Limb (tissue), 2 donors: ENCODE data around the gene PTPRE.
A peak's percentile ranks its signal among the peaks of the same experiment; 100 is the strongest.

Experiments
- DNase-seq, 2 donors: peaks; one replicate each; pipeline ENCODE4 v3.0.0-alpha.2; 2016; ENCODE audit errors: extremely low spot score in 2 of 2

Gene PTPRE

GRCh38 chr10:128043259-128044045 is 136.5 kb downstream of the PTPRE start:
- DNase-seq: no peak

GRCh38 chr10:128044186-128044585 is 137.3 kb downstream of the PTPRE start:
- no peak for DNase-seq

DNA sequence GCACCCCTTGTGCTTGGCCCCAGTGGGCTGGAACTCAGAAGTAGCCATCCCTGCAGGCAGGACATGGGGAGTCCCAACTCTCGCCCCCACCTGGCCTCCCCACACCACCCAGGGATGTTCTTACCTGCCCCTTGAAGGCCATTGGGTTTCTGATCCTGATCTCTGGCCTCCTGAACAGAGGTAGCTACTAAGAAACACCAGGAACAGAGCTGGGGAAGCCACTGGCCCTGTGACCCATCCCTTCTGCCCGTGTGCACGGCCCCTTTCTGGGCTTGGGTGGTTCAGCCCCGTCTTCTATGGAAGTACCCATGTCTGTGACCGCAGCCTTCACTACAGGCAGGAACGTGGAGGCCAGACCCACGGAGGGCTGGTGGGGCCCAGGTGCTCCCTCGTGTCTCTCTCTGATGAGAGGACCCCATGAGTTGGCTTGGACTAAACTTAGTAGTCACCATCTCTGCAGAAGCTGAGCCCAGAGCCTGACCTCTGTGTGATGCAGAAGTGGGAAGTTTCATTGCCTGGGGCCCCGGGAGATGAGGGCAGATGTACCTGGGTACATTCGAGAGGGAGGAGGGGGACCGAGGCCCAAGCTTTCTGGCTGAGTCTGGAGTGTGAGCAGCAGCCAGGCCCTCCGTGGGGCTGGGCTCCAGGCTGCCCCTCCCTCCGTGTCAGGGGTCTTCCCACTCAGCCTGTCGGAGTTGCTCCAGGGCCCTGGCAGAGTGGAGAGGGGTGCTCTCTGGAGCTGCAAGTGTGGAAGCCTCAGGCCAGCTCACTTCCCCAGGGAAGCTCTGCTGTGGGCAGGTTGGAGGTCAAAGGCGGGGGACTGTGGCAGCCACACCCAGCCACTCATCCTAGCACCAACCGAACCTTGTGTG is 138.3 kb downstream of the PTPRE start:
- no peak for DNase-seq

DNA sequence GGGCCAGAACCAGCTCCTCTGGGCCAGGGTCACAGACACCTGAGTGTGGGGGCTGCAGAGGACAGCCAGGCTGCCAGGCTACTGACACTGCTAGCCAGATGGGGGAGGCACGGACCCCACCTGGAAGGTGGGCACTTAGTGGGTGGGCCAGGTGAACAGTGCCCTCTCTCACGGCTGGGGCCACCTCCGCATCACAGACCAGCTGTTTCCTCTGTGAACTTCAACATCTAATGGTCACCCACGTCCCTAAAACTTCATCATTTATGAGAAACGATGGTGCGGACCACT is 138.9 kb downstream of the PTPRE start:
- DNase-seq: no peak

GRCh38 chr10:128046156-128046952 is 139.5 kb downstream of the PTPRE start:
- no peak for DNase-seq

DNA sequence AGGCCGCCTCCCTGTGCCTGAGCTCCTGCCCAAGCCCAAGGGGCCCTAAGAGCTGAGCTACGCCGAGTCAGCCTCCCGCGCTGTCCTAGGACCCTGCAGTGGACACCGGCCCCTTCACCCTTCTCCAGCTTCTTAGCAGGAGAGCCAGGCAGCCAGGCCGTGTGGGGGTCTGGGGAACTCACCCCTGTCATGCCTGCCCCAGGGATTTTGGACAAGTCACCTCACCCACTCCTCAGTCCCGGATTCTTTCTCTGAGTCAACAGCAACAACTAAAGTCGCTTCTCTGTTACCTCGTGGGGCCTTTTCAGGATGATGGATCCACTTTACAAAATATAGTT is 140.0 kb downstream of the PTPRE start:
- DNase-seq: no peak

DNA sequence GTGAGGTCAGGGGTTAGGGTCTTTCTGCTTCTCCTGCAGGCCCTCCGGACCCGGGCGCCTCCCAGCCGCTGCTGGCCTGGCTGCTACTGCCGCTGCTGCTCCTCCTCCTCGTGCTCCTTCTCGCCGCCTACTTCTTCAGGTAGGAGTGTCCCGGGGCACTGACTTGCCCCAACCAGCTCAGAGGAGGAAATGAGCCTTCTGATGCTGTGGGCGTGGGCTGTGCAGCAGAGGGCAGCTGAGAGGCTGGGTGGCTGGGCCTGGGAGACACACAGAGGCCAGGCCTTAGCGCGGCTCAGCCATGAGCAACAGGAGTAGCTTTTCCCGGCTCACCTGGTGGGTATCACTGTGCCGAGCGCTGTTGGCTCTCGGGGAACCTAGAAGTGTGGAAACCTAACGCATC is 140.4 kb downstream of the PTPRE start:
- peak in 1 of 2 donors; percentile 62 for DNase-seq

DNA sequence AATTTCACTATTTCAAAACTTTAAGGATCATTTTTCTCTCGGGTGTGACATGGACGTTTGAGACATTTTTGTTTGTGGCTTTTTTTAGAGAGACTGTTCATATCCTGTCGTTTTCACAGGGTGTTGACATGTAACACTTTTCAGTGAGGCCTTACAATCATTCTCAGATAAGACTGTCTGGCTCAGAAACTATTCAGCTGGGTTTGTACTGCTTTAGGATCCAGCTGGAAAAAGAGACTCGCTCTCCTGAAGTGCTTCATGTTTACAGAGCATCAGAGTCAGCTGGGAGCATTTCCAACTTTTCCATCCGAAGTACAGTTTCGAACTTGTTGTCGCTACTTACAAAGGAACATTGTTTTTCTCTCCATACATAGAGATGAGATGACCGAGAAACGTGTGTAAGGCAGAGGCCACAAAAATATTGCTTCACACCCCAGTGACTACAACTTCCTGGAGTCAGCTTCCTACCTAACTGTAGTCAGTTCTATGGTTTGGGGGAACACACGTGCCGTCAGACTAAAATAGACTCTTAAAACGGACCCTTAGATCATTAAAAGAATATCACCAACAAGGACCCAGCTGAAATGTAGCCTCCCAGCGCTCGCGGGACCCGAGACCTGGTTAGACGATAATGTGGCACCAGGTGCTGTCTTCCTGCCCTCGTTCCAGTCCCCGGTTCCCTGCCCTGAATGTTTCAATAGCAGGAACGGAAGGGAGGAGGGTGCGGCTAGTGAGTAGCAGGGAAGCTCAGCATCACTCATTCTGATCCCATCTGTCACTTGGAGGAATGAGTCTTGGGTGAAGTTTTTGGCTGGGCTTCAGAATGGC is 141.3 kb downstream of the PTPRE start:
- peak in 1 of 2 donors; percentile 30 for DNase-seq

DNA sequence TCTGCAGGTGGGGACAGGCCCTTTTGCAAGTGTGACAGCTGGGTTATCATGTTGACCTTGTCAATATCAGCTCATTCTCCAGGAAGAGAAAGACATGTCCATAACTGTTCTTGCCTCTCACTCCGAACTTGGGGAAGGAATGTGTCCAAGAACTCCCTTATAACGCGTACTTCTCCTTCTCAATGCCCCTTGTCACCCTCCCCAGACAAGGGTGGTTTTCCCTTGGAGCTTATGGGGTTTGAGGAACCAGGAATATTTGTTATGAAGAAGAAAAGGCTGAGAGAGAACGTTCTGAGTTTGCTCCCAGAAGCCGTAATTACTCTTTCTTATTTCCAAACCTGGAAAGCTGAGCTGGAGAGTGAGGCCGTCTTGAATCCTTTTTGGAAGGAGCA is 141.9 kb downstream of the PTPRE start:
- DNase-seq: no peak

GRCh38 chr10:128049226-128050120 is 142.6 kb downstream of the PTPRE start:
- DNase-seq: no peak

DNA sequence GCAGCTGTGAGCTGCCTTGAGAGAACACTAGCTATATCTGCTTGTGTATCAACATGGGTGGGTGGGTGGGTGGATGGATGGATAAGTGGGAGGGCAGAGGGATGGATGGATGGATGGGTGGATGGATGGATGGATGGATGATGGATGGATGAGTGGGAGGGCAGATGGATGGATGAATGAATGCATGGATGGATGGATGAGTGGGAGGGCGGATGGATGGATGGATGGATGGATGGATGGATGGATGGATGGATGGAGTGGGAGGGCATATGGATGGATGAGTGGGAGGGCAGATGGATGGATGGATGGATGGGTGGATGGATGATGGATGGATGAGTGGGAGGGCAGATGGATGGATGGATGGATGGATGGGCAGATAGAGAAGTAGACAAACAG is 143.2 kb downstream of the PTPRE start:
- DNase-seq: no peak

GRCh38 chr10:128050936-128051335 is 144.0 kb downstream of the PTPRE start:
- no peak for DNase-seq

DNA sequence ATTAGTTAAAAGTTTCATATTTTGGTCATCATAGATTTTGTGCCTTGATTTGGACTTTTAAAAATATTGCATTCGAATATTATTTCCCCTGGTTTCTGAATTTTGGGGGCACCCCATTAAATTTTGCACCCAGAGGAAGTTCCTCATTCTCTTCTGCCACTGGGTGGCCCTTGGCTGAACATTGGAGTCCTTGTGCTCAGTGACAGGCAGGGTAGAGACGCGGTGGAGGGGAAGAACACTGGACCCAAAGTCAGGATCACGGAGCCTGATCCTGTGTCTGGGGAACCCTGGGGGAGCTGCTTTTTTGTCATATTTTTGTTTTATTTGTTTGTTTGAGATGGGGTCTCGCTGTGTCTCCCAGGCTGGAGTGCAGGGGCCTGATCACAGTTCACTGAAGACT is 144.6 kb downstream of the PTPRE start:
- DNase-seq: no peak

DNA sequence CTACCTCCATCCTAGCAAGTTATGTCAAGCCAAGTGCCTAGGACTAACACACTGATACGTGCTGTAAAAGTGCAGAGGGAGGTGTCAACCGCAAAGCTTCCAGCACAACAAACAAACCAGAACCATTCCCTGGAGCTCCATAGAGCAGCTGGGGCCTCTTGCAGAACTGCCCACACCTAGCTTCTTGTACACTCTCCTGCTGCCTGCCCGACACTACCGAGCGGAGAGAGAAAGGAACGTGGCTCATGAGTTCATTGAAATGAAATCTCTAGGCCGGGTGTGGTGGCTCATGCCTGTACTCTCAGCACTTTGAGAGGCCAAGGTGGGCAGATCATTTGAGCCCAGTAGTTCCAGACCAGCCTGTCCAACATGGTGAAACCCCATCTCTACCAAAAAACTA is 145.8 kb downstream of the PTPRE start:
- DNase-seq: no peak

- DNase-seq: no peak
Measured at GRCh38 chr10:128053356-128053755, 146.5 kb downstream of the PTPRE start.

DNA sequence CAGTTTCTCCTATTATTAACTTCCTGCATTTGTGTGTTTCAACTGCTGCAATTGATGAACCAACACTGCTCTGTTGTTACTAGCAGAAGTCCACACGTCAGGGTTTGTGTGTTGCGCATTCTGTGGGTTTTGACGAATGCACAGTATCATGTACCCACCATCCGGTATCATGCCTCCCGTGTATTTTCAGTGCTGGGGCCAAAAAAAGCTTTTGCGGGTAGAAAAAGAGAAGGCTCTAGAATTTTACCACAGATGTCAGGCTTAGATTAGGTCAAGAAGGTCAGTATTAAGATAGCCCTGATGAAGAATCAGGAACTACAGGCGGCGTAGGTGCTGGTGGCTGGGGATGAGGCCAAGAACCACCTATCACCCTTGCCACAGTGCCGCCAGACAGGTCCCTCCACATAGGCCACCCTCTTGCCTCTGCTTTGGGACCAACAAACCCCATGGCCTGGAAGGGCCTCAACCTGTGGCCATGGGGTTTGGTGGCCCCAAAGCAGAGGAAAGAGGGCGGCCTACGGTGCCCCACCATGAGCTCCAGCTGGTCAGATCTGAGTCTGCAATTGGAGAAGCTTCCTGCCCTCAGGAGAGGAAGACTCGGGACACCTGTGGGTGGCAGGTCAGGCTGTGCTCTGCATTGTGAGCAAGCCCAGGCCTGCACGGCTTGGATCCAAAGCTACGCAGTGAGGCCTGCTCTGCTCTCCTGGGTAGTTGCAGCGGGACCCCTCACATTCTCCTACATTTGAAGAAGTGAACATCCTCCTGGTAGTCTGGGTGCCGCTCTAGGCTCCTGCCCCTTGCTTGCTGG is 147.5 kb downstream of the PTPRE start:
- no peak for DNase-seq

DNA sequence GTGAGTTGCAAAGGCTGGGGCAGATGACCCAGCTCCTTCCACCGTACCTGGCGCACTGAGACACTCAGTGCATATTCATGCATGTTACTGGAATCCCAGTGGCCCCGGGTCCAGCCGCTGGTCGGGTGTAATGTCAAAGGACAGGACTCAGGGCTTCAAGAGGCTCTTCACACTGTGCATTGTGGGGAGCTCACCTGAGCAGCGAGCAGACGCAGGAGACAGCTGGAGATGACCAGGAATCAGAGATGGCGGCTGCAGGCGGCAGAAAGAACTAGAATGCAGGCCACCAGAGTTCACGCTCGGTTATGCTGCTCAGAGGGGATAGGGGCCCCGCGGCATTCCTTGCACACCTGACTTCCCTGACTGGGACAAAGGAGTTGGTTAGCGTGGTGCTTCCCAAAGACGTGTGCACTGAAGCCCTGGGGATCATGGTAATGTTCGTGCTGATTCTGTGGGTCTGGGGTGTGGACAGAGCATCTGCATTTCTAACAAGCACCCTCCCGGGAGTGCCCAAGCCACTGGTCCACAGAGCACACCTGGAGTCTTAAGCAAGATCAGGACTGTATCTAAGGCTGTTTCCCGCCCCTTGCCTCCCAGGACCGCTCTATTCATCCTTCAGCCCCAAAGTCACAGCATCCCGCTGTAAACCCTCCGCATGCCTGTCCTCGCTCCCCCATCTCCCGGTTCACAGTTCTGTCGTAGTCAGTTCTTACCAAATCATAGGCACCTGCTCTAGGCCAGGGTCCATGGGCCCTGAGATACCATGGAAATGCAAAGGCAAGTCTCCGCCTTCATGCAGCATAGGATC is 148.4 kb downstream of the PTPRE start:
- no peak for DNase-seq

GRCh38 chr10:128056303-128057050 is 149.6 kb downstream of the PTPRE start:
- no peak for DNase-seq
